GM13977 (cell line): ENCODE measurements around the gene NEUROD2.

ENCODE experiments used
- DNase-seq: peaks from one replicate; pipeline ENCODE4 v3.0.0; 2012; ENCODE audit warnings: low spot score
- in situ Hi-C: fragments of 300-500 bp; cut with MboI; formaldehyde crosslinking; loops from one replicate; pipeline ENCODE4 v1.12.0; 2022; ENCODE audit warnings: low sequenced_read_pairs, low pct_unique_long_range_greater_than_20kb, mixed read lengths, inconsistent platforms; ENCODE audit not compliant: unreplicated experiment
- TF ChIP-seq, protein P1 (sequence below): IDR thresholded peaks from 2 replicates; pipeline ENCODE4 v1.5.1; 2012; ENCODE audit warnings: mild to moderate bottlenecking, control low read depth; ENCODE audit not compliant: insufficient read depth; ENCODE audit errors: extremely low read depth, missing control alignments

NEUROD2 gene

GRCh38 chr17:39572121-39572520, 35.6 kb downstream of the NEUROD2 start:
- in situ Hi-C loops = no loop called here
- TF ChIP-seq, protein P1, sequence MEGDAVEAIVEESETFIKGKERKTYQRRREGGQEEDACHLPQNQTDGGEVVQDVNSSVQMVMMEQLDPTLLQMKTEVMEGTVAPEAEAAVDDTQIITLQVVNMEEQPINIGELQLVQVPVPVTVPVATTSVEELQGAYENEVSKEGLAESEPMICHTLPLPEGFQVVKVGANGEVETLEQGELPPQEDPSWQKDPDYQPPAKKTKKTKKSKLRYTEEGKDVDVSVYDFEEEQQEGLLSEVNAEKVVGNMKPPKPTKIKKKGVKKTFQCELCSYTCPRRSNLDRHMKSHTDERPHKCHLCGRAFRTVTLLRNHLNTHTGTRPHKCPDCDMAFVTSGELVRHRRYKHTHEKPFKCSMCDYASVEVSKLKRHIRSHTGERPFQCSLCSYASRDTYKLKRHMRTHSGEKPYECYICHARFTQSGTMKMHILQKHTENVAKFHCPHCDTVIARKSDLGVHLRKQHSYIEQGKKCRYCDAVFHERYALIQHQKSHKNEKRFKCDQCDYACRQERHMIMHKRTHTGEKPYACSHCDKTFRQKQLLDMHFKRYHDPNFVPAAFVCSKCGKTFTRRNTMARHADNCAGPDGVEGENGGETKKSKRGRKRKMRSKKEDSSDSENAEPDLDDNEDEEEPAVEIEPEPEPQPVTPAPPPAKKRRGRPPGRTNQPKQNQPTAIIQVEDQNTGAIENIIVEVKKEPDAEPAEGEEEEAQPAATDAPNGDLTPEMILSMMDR = no peak
- peak; percentile 16 for DNase-seq

GRCh38 chr17:39569126-39569525, 38.6 kb downstream of the NEUROD2 start:
- DNase-seq = no peak
- TF ChIP-seq, protein P1 = no peak
- in situ Hi-C loops = no loop called here

- TF ChIP-seq, protein P1 = no peak
- no peak for DNase-seq
- in situ Hi-C loops = no loop called here
These were observed 39.0 kb downstream of the NEUROD2 start for GRCh38 chr17:39568702-39569101.

GRCh38 chr17:39566094-39566850, 41.4 kb downstream of the NEUROD2 start:
- TF ChIP-seq, protein P1 = no peak
- DNase-seq = no peak
- in situ Hi-C loops = no loop called here

DNA sequence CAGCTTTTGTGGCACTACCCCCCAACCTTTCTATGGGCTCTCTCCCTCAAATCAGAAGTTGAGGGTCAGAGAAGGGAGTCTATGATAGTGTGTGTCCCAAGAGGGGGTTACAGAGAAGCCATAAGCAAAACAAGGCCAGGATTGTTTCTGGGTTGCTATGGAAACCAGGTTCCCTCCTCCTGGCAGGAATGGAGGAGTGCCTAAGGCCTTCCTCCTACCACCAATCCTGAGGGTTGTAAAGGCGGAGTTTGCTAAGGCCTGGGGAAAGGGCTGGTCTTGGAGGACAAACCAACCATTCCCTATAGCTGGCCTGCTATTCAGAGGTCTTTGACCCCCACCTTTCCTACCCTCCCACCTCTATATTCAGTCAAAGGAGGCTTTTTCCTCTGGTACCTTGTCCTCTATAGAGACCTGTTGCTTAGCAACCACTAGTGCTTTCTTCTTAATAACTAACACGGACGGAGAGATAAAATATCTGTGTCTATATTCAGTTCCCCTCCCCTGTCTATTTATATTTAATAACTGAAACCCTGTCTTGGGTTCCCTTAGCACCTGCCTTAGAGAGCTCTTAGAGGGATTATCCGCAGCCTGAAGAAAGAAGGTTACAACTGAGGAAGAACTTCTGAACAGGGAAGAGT, 43.4 kb downstream of the NEUROD2 start:
- DNase-seq = no peak
- TF ChIP-seq, protein P1 = no peak
- in situ Hi-C loops = no loop called here

GRCh38 chr17:39563476-39563875, 44.2 kb downstream of the NEUROD2 start:
- in situ Hi-C loops = no loop called here
- no peak for DNase-seq
- TF ChIP-seq, protein P1 = no peak
